HG02852 (cell line): ENCODE results near the gene IFITM10.

Experiments
- ATAC-seq: cut with Tn5 transposase; IDR thresholded peaks from one replicate; pipeline ENCODE4 v1.9.1; 2021; ENCODE audit warnings: mild to moderate bottlenecking, moderate library complexity; ENCODE audit not compliant: unreplicated experiment

IFITM10 gene

DNA sequence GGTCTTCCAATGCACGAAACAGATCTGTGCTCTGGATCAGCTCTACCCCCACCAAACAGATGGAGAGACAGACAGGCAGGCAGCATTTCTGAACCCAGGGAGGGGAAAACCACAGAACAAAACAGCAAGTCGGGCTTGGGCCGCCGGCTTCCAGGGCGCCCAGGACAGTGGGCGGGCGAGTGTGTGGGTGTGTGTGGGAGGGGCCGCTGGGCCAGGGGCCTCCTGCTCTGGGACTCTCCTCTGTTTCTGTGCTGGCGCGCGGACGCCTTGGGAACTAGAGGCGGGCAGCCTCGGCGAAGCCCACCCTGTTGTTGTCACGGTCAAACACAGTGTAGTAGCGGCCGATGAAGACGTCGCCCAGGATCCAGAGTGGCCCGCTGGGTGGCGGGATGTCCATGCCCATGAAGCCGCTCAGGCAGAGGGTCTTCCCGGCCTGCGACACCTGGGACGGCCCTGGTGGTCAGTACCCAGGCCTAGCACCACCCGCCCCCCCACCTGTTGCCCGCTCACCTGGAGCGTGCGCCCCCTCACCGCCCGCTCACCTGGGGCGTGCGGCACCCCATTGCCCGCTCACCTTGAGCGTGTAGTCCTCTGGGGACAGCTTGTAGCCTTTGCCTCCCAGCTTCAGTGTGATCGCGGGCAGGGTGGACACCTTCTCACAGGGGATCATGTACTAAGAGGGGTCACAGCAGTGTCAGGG, 3.0 kb upstream of the IFITM10 start:
- ATAC-seq = no peak

DNA sequence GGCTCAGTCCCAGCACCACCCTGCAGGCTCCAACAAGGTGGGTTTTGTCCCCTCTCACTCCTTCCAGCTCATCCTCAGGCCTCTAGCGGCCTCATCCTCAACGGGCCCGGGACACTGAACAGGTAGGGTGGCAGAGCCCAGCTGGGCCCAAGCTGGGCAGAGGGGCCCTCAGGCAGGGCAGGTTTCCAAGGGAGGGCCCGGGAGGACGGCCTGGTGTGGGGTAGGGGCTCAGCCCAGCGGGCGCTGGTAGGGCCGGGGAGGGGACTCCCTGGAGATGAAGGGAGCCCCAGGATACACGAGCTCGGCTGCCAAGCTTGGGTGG, 2.5 kb upstream of the IFITM10 start:
- ATAC-seq = no peak

DNA sequence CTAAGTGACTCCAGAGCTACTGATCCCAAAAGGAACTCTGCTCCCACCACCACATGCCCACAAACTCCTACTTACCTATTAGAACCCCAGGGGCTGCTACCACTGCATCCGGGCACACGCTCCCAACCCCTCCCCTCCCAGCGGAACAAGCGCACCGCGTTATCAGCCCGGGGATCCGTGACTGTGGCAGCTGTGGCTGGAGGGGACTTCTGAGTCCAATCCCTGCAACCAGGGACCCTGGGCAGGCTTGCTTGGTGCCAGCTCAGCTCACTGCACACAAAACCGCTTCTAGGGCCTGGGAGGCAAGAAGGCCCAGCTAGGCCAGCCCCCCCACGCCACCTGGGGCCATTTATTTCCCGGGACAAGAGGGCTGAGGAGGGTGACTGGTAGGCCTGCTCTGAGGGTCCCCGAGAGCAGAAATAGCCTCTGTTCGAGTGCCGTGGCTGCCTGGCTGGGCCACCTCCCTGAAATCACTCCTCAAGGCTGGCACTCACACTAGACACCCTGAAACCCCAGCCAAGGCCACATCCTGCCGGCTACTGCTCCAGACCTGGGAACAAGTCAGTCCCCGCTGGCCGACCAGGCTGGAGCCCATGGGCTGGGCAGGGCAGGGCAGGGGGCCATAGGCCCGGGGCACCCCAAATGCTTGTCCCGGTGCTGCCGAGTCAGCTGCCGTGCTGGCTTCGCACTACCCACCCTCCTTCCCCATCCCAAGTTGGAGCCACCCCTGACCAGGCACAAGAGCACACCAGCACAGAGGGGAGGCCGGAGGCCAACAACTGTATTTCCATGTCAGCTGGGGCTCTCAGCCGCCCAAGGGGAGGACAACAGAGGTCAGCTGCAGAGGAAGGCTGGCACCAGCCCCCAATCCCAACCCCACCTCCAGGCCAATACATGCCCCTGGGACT, 1.9 kb upstream of the IFITM10 start:
- ATAC-seq = no peak

DNA sequence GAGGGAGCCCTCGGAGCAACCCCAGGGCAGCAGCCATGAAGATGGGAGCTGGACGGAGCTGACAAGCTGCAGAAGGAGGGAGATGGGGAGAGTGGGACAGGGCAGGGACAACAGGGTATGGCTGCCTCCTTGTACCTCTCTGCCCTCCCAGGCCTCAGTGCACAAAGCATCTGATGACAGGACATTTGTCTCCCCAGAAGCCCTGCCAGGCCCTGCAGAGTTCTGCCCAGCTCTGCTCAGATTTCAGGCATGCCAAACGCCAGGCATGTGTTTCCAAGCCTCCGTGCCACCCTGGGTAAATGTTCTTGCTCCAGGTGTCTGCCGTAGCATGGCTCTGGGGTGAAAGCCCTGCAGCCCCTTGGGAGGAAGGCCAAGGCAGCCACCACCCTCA, 1.1 kb upstream of the IFITM10 start:
- ATAC-seq = no peak

DNA sequence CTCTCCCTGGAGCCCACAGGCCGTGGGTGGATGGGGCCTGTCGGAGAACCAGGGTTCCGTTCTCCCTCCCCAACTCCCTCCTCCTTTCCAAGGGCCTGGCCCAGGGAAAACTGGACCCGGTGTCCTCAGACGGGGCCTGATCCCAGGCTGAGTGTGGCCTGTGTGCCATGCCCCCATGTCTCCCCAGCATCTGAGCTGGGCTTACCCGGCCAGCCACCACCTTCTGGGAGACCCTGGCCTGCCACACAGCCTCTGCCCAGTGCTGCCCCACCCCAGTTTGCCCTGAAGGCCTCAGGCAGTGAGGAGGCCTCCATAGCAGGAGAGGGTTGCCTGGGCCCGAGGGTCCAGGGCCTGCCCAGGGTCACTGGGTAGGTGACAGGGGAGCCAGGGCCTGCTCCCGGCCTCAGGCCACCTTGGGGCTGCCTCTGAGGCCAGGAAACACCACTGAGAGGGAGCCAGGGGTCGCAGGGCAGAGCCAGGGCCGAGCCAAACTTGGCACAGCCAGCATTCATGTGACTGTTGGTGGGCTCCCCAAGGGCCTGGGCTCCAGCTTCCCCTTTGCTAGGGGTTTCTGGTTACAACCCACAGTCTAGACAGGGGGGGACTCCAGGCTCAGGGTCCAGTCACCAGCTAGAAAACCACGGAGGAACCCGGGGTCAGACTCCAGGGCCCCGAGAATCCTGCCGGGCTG, 590 bp upstream of the IFITM10 start:
- ATAC-seq = no peak

DNA sequence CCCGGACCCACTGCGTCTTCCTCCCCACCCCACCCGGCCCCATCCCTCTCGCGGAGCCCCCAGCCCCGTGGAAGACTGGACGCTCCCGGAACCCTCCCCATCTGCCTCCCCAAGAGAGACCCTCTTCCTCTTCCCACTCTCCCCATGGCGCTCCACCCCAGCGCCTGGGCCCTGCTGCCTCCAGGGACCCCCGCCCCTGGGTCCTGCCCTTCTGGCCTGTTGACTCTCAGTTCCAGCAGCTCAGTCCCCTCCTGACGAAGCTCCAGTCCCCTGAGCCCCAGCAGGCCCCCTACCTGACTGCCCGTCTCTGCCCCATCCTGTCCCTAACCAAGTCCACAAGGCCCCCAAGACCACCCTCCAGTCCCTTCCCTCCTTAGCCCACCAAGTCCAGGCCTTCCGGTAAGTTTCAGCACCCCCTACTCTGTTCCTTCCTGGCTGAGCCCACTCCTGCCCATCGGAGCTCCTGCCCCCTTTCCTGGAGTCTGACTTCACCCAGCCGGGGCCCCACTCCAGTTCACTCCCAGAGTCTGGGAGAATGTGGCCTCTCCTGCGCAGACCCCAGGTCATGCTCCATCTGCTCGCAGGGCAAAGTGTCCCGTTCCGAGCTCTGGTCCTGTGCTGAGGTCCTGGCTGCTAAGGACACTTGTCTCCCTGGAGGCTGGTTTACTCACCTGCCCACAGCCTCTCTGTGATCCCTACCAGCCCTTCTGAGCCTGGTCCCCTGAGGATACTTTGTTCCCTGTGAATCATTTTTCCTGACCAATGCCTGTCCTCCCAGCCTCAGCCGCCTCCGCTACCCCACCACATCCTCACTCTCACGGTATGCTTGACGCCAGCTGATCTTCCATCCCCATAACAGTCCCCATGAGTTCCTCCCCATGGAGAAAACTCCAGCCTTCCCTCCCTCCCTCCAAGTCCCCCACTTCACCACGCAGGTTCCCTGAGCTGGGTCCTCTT, 722 bp downstream of the IFITM10 start:
- ATAC-seq = no peak

DNA sequence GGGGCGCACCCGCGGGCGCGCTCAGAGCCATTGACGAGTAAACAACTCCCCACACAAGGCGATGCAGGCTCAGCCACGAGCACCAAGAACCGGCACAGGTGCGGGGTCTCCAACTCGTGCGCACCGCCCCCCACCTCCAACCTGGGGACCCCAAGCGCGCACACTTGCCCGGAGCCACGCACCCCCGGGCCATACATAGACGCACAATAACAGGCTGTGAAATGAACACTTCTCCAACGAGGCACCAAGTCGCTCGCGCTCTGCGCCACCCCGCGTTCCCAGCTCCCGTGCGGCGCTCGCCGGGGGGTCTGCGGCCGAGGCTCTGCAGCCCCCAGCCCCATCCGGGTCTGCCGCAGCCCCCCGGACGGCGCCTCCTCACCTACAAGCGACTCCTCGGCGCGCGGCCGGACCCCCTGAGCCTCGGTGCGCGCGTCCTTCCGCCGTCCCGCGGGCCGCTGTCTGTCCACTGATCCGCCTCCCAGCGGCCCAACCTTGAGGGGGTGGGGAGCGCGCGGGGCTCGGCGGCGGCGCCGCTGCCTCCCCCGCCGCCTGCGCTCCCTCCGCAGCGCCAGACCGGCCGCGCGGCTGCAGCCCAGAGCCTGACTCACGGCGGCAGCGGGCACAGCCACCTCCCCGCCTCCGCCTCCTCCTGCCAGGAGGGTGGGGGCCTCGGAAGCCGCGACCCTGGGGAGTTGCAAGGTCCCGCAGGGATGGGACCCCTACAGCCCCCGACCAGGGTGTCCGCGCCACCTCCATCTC, 1.6 kb downstream of the IFITM10 start:
- ATAC-seq = no peak

DNA sequence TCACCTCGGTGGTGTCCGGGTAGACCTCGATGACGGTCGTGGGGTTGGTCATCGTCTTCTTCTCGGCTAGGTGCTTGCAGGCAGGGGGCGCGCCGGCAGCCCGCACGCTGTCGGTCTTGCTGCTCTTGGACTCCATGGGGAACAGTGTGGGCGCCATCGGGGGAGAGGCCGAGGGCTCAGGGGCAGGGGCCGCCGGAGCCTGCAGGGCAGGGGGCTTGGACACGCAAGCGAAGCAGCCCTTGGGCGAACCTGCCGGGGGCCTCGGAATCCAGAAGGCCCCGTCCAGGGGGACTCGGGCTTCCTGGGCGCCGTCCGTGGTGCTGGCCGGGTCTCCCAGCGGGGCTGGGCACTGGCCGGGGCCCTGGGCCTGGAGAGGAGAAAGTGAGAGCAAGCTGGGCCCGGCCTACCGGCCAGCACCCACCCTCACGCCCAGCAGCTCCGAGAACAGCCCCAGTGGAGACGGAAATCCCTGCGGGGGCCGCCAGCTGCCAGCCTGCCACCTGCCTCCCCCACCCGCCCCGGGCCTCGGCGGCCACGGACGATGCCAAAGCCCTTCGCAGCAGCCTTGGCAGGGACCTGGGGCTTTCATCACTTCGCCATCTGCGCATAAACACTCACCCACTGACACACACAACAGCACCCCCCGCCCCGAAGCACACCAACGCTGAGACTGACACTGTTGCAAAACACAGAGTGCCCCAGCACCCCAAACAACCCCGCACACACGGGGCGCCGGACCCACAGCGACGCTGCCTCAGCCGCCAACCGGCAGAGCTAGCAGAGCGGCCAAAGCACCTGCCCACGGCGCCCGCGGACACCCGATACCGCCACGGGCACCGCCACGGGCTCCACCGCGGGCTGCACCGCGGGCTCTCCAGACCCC, 2.4 kb downstream of the IFITM10 start:
- no peak for ATAC-seq

DNA sequence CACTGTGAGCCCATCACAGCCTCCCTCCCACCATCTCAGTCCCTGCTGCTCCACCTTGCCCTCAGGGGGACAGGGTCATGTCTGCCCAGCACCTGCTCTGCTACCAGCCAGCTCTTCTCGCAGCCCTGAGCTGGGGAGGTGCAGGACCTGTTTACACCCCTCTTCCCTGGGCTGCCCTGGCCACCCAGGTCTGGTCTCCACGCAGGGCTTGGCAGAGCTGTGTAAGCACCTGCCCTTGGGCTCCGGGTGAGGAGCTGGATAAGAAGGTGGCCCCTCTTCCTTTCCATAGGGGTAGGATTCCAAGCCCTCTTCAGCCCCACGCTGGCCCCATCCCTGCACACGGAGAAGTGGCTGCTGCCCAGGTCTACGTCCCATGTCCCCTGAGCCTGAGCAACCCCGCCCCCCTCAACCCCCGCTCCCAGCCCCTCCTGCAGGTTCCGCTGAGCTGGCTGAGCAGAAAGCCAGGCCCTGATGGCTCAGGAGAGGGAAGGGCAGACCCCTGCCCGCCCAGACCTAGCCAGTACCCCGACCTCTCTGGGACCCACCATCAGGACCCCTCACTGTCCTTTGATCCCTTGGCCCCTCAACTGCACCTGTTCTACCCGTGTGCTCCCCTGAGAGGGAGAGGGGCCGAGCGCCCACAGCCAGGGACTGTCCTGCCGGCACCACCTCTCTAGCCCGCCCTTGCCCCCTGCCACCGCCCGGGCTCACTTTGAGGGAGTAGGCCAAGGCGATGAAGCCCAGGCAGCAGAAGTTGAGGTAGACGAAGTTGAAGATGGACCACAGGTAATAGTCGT, 3.2 kb downstream of the IFITM10 start:
- no peak for ATAC-seq

DNA sequence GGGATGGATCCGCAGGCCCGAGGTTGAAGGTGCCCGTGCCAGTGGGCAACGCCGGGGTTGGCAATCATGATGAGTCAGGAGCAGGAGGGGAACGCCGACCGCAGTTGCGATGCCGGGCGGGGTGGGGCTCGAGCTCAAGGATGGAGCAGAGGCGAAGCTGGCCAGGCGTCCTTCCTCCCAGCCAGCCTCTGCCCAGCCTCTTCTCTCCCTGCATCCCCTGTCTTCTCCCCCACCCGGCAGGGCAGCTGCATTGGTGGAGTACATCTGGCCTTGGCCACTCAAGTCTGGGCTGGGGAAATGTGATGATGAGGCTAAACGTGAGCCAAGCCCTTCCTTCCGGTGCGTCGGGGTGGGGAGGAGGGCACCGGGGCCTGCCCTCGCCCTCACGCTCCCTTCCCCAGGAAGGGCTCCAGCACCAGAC, 3.9 kb downstream of the IFITM10 start:
- no peak for ATAC-seq

DNA sequence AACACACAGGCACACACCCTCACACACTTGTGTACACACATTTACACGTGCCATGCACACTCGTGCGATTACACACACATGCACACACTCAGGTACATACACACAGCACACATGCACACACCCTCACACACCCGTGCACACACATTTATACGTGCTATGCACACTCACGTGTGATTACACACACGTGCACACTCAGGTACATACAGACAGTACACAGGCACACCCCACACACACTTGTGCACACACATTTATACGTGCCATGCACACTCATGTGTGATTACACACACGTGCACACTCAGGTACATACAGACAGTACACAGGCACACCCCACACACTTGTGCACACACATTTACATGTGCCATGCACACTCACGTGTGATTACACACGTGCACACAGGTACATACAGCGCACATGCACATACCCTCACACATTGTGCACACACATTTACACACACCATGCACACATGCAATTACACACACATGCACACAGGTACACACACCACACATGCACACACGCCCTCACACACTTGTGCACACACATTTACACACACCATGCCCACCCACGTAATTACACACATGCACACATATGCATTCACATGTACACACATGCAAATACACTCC, 4.6 kb downstream of the IFITM10 start:
- ATAC-seq = no peak

DNA sequence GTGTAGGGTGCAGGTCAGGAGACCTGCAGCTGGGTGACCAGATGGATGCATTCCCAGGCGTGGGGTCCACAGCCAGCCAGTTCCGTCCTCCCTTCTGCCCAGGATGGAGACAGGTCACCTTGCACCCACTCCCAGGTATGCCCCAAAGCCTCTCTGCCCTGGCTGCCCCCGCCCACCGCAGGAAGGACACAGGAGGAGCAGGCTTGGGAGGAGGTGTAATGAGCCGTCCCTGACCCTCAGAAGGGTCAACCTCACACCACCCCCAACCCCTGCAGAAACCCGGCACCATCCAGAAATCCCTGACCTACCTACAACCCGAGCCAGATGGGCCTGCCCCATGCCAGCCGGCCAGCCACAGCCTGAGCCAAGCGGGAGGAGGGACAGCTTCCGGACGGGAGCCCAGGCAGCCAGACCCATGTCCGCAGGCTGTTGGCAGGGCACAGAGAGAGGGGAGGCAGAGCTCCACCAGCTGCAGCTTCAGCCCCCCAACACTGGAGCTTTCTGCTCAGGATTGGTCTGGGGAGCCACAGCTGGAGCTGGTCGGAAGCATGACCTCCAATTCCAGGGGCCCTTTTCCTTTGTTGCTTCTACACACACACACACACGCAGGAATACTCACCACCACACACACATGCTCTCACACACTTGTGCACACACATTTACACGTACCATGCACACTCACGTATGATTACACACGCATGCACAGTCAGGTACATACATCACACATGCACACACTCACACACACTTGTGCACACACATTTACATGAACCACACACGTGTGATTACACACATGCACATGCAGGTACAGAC, 5.3 kb downstream of the IFITM10 start:
- no peak for ATAC-seq

DNA sequence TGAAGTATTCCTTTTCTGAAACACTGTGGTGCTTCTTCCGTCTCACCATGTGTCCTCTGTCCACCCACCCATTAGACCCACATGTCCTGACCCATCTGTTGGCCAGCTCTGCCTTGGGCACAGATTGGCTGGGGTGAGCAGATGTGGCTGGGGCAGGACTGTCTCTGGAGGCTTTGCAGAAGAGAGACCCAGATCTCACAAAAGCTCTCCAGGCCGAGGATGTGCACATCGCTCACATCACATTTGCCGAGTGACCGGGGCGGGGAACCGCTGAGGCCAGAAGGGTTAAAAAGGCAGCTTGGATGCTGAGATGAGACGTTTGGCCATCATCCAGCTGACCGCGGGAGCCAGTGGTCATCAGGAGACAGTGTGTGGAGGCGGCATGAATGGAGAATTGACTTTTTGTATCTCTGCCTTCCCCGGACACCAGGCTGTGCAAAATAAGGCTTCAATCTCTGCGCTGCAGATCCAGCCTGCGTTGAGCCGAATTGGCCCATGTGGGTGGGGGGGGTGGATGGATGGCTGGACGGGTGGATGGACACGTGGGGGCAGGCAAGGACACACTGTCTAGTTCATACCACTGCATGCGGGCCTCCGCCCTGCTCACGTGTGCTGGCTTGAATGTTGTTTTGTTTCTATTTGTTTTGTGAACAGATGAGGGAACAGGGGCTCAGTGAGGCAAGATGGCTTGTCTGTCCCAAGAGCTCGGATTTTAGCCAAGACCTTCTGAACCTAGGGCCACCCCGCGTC, 6.1 kb downstream of the IFITM10 start:
- no peak for ATAC-seq

DNA sequence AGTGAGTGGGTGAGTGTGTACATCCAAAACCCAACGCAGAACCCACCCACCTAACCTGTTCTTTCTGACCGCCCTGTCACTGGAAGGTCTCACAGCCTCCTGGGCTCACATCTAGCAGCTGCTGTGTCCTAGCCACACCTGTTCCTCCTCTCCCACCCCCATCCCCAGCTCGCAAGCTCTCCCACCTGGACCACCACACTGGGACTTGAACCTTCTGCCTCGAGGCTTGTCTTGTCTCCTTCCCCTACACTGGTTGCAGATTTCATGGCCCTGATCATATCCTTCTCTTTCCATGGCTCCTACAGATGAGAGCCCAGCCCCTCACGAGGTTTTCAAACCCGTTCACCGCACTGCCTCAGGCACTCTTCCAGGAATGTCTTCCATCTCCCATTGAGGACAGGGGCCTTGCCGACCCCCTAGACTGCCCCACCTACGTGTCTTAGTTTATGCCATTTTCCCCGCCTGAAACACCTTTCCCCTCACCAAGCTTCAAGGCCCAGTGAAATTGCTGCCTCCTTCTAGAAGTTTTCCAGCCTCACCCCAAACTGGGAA, 6.7 kb downstream of the IFITM10 start:
- no peak for ATAC-seq

DNA sequence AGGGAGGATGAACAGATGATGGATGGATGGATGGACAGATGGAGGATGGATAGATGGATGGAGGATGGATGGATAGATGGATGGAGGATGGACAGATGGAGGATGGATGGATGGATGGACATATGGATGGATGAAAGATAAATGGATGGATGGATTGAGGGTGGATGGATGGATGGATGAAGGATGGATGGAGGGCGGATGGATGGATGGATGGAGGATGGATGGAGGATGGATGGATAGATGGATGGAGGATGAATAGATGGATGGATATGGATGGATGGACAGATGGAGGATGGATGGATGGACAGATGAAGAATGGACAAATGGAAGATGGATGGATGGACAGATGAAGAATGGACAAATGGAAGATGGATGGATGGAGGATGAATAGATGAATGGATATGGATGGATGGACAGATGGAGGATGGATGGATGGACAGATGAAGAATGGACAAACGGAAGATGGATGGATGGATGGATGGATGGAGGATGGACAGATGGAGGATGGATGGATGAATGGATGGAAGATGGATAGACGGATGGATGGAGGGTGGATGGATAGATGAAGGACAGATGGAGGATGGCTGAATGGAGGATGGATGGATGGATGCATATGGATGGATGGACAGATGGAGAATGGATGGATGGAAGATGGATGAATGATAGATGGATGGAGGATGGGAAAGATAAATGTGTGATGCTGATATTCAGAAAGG, 7.4 kb downstream of the IFITM10 start:
- no peak for ATAC-seq
